Gastroesophageal sphincter (tissue), 4 donors: Measurements from ENCODE around the gene ESPNL. TPM values are rescaled to one million over a fixed set of nuclear protein-coding genes. Genes with fewer than 3 reads are reported as not detected.
"Not testable (repeated sequence)": the region's sequence is repeated elsewhere in the genome, so short reads cannot be mapped to it uniquely, and the experiment has no call there.

Experiments used
- ATAC-seq: fragments of 150-250 bp; one replicate; pipeline ENCODE4 v1.9.1; 2016; ENCODE audit warnings: mild to moderate bottlenecking, moderate library complexity
- H3K27ac ChIP-seq, 4 donors: fragments of 200-600 bp; sonication (generic) in 3 of 4; 1 replicate in 3 of 4; 2 replicates in 1 of 4; pipeline ENCODE4 v1.5.1; 2016 to 2019
- H3K27me3 ChIP-seq: fragments of 200-600 bp; sonication (generic); one replicate; pipeline ENCODE4 v1.5.1; 2019
- H3K36me3 ChIP-seq, 2 donors: fragments of 200-600 bp; sonication (generic); one replicate each; pipeline ENCODE4 v1.5.1; 2019; ENCODE audit warnings: control low read depth in 1 of 2
- H3K4me1 ChIP-seq, 3 donors: fragments of 200-600 bp; sonication (generic); 1 replicate in 2 of 3; 2 replicates in 1 of 3; pipeline ENCODE4 v1.5.1; 2016 to 2019; ENCODE audit warnings: control low read depth in 2 of 3
- H3K4me3 ChIP-seq, 2 donors: fragments of 200-600 bp; sonication (generic); one replicate each; pipeline ENCODE4 v1.5.1; 2019; ENCODE audit warnings: mild to moderate bottlenecking in 1 of 2, moderate library complexity in 1 of 2
- H3K9me3 ChIP-seq, 3 donors: fragments of 200-600 bp; sonication (generic); one replicate each; pipeline ENCODE4 v1.5.1; 2017 to 2019; ENCODE audit warnings: control low read depth in 2 of 3
- EP300 ChIP-seq: sonication (generic); formaldehyde crosslinking; IDR thresholded peaks from one replicate; pipeline ENCODE4 v1.6.1; 2017; ENCODE audit warnings: antibody characterized with exemption, mild to moderate bottlenecking
- POLR2A ChIP-seq, 2 donors: fragments of 450-650 bp; IDR thresholded peaks; one replicate each; pipeline ENCODE4 v1.6.1; 2017; ENCODE audit warnings: antibody characterized with exemption in 2 of 2, mild to moderate bottlenecking in 2 of 2, moderate library complexity in 1 of 2
- POLR2AphosphoS5 ChIP-seq: sonication (generic); formaldehyde crosslinking; IDR thresholded peaks from one replicate; pipeline ENCODE4 v1.6.1; 2017; ENCODE audit warnings: antibody characterized with exemption
- WGBS, 2 donors: methylation state at CpG; one replicate each; pipeline ENCODE4 v1.1.5; 2018; ENCODE audit warnings: low coverage in 1 of 2; 5-methylcytosine and 5-hydroxymethylcytosine counted together
- total RNA-seq, 4 donors: library from RNA; depleted of rRNA; stranded (reverse); fragments of >200 nt; gene quantifications; one replicate each; pipeline ENCODE4 v1.1.0, GENCODE V29; 2016
- TF ChIP-seq, protein P1 (sequence below), 4 experiments: fragments of 200-600 bp in 2 of 4; fragments of 450-650 bp in 2 of 4; sonication (generic) in 1 of 4; IDR thresholded peaks; one replicate each; pipeline ENCODE4 v1.5.1; 2017 to 2019; ENCODE audit warnings: antibody characterized with exemption in 4 of 4, mild to moderate bottlenecking in 2 of 4, moderate library complexity in 2 of 4

The ESPNL gene, protein sequence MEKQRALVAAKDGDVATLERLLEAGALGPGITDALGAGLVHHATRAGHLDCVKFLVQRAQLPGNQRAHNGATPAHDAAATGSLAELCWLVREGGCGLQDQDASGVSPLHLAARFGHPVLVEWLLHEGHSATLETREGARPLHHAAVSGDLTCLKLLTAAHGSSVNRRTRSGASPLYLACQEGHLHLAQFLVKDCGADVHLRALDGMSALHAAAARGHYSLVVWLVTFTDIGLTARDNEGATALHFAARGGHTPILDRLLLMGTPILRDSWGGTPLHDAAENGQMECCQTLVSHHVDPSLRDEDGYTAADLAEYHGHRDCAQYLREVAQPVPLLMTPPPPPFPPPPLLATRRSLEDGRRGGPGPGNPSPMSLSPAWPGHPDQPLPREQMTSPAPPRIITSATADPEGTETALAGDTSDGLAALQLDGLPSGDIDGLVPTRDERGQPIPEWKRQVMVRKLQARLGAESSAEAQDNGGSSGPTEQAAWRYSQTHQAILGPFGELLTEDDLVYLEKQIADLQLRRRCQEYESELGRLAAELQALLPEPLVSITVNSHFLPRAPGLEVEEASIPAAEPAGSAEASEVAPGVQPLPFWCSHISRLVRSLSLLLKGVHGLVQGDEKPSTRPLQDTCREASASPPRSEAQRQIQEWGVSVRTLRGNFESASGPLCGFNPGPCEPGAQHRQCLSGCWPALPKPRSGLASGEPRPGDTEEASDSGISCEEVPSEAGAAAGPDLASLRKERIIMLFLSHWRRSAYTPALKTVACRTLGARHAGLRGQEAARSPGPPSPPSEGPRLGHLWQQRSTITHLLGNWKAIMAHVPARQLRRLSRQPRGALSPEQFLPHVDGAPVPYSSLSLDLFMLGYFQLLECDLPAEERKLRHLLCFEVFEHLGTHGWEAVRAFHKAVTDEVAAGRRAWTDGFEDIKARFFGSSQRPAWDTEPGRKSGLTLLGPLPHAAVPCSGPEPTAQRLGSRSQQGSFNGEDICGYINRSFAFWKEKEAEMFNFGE
- total RNA-seq = 1 to 10 TPM in 1 of 4 donors, under 1 TPM in 2, not detected in 1; 0.12 to 3.4 (median 0.31) TPM

DNA sequence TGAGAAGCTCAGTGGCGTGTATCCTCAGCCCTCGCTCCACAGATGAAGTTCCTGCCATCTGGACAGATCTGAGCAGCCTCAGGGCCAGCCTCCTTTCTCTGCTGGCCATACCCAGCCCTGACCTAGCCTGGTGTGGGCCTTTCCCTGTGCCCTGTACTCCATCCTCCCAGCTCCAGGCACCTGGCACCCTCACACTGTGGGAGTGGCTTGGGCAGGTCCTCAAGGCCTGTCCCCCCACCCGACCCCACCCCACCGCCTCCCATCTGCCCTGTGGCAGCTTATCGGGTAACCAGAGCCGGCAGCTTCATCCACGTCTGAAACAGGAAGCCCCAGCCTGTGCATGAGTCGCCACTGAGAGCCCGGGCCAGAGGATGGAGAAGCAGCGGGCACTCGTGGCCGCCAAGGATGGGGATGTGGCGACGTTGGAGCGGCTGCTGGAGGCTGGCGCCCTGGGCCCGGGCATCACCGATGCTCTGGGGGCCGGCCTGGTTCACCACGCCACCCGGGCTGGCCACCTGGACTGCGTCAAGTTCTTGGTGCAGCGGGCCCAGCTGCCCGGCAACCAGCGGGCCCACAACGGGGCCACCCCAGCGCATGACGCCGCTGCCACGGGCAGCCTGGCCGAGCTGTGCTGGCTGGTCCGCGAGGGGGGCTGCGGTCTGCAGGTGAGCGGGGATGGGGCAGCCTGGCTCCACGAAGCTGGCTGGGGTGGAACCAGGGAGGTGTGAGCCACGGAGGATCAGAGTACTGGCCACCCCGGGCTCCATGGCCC lies at the start of gene ESPNL:
ESPNL (plus strand) TSS at position 292 of the 772 bp plus-strand sequence; CDS start at position 372, 80 bp downstream.
- Histone ChIP-seq H3K4me1 (no peaks in the 10 kb centered on the region), H3K36me3 (no peaks in the 10 kb centered on the region), H3K4me3 (no peak within 1 kb of the TSS), H3K27ac (peak within 1 kb of the TSS in 1 of 4 donors; percentile 33), H3K27me3 (no peaks in the 10 kb centered on the region), H3K9me3 (no peaks in the 10 kb centered on the region)
- no peak for ATAC-seq
- WGBS, 2 donors = no CpG with 5 or more reads among the region's 38 CpGs
- no peak for TF ChIP-seq POLR2AphosphoS5
- TF ChIP-seq, protein P1, sequence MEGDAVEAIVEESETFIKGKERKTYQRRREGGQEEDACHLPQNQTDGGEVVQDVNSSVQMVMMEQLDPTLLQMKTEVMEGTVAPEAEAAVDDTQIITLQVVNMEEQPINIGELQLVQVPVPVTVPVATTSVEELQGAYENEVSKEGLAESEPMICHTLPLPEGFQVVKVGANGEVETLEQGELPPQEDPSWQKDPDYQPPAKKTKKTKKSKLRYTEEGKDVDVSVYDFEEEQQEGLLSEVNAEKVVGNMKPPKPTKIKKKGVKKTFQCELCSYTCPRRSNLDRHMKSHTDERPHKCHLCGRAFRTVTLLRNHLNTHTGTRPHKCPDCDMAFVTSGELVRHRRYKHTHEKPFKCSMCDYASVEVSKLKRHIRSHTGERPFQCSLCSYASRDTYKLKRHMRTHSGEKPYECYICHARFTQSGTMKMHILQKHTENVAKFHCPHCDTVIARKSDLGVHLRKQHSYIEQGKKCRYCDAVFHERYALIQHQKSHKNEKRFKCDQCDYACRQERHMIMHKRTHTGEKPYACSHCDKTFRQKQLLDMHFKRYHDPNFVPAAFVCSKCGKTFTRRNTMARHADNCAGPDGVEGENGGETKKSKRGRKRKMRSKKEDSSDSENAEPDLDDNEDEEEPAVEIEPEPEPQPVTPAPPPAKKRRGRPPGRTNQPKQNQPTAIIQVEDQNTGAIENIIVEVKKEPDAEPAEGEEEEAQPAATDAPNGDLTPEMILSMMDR (IDR thresholded peaks at IDR 0.05) = no peak
- TF ChIP-seq POLR2A (IDR thresholded peaks at IDR 0.05) = no peak
- TF ChIP-seq EP300 = no peak

DNA sequence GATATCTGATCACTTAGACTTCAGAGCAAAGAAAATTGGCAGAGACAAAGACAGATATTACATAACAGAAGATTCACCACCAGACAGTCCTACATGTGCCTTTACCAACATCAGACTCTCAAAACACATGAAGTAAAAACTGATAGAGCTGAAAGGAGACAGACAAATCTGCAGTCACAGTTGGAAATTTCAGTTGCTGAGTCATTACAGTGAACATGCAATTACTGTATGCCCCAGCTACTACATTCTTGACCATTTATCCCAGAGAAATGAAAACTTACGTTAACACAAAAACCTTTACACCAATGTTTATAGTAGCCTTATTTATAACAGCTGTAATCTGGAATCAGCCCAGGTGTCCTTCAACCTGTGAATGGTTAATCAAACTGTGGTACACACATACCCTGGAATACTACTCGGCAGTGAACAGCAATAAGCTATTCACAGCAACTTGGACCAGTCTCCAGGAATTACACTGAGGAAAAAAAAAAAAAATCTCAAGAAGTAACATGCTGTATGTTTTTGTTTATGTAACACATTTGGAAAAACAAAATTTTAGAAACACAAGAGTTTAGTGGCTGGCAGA lies 46.9 kb upstream of the ESPNL start:
- WGBS, 2 donors = 69 to 79% methylated on average over 2 of the region's 2 CpGs
- H3K4me3 ChIP-seq = no peak overlapping the region
- no peak for ATAC-seq

DNA sequence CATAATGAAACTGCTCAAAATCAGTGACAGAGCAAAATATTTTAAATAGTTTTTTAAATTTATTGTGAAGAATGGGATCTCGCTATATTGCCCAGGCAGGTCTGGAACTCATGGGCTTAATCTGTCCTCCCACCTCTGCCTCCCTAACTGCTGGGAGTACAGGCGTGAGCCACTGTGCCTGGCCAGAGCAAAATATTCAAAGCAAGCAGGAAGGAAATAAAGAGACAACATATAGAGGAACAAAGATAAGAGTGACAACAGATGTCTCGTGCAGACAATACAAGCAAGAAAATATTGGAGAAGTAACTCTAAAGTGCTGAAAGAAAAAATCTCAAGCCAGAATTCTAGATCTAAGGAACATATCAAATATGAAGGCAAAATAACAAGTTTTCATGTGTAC lies 44.3 kb upstream of the ESPNL start:
- Histone ChIP-seq H3K36me3 (no peaks in the 10 kb centered on the region), H3K4me3 (no peak overlapping the region), H3K27ac (no peak overlapping the region), H3K27me3 (peaks cover 8% of the 10 kb centered on the region), H3K9me3 (no peaks in the 10 kb centered on the region), H3K4me1 (peaks cover 0 to 12% (median 0%) of the 10 kb centered on the region in 3 donors)
- no peak for ATAC-seq
- 64 to 67% methylated on average over 2 to 3 of the region's 3 CpGs for WGBS, 2 donors
- TF ChIP-seq POLR2A (IDR thresholded peaks at IDR 0.05) (no peak), EP300 (no peak), POLR2AphosphoS5 (no peak)
- TF ChIP-seq, protein P1 (IDR thresholded peaks at IDR 0.05) = no peak

More for the DNA sequence above, 46.9 kb upstream of the ESPNL start:
- no peak for TF ChIP-seq EP300
- TF ChIP-seq, protein P1 (IDR thresholded peaks at IDR 0.05) = no peak
- H3K36me3 ChIP-seq = no peaks in the 10 kb centered on the region
- H3K9me3 ChIP-seq = peaks cover 0 to 11% (median 0%) of the 10 kb centered on the region in 3 donors
- peaks cover 8% of the 10 kb centered on the region for H3K27me3 ChIP-seq
- no peaks in the 10 kb centered on the region for H3K4me1 ChIP-seq
- H3K27ac ChIP-seq = no peak overlapping the region

DNA sequence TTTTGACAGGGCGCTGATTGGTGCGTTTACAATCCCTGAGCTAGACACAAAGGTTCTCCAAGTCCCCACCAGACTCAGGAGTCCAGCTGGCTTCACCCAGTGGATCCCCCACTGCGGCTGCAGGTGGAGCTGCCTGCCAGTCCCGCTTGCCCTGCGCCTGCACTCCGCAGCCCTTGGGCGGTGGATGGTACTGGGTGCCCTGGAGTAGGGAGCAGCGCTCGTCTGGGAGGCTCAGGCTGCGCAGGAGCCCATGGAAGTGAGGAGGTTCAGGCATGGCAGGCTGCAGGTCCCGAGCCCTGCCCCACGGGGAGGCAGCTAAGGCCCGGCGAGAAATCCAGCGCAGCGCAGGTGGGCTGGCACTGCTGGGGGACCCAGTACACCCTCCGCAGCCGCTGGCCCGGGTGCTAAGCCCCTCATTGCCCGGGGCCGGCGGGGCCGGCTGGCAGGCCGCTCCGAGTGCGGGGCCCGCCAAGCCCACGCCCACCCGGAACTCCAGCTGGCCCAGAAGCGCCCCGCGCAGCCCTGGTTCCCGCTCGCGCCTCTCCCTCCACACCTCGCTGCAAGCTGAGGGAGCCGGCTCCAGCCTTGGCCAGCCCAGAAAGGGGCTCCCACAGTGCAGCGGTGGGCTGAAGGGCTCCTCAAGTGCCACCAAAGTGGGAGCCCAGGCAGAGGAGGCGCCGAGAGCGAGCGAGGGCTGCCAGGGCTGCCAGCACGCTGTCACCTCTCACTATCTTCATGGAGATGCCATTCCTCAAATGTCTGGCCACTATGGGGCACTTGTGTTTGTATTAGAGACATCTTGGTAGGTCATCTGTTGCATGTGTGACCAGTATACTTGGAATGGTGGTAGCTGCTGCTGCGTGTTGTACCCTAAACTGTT lies 42.2 kb upstream of the ESPNL start:
- 100% methylated on average over 3 of the region's 44 CpGs; no CpG with 5 or more reads in 1 of the 2 donors for WGBS, 2 donors

More for the DNA sequence above, 42.2 kb upstream of the ESPNL start:
- not testable (repeated sequence) for H3K4me3 ChIP-seq, H3K27ac ChIP-seq, ATAC-seq, H3K36me3 ChIP-seq, H3K9me3 ChIP-seq, H3K27me3 ChIP-seq
- H3K4me1 ChIP-seq = peaks cover 0 to 28% (median 4%) of the 10 kb centered on the region in 3 donors
